HepG2 (cell line): ENCODE results near the gene ZNF524. TPM values are rescaled to one million over a fixed set of nuclear protein-coding genes. Genes with fewer than 3 reads are reported as not detected.

Experiments used
- HDAC1 ChIP-seq: sonication (generic); formaldehyde crosslinking; IDR thresholded peaks from 2 replicates; pipeline ENCODE4 v1.5.1; 2020; ENCODE audit warnings: mild to moderate bottlenecking, missing genetic modification reagents
- HHEX ChIP-seq: IDR thresholded peaks from 2 replicates; pipeline ENCODE4 v1.6.1; 2016; ENCODE audit warnings: control low read depth
- KAT2B ChIP-seq: fragments of 150-350 bp; IDR thresholded peaks from 2 replicates; pipeline ENCODE4 v1.6.1; 2014; ENCODE audit warnings: low read depth, low read length, borderline replicate concordance
- NR2C2 ChIP-seq: sonication (generic); formaldehyde crosslinking; IDR thresholded peaks from 2 replicates; pipeline ENCODE4 v1.4.0; 2020; ENCODE audit warnings: missing genetic modification reagents, mild to moderate bottlenecking, moderate library complexity, borderline replicate concordance
- NR2F6 ChIP-seq, 2 experiments: IDR thresholded peaks; 2 replicates each; pipeline ENCODE4 v1.6.1; 2016; ENCODE audit warnings: antibody characterized with exemption in 1 of 2, mild to moderate bottlenecking in 1 of 2
- SIN3B ChIP-seq: fragments of 150-350 bp; IDR thresholded peaks from 2 replicates; pipeline ENCODE4 v1.6.1; 2014; ENCODE audit warnings: low read length
- SP2 ChIP-seq: sonication (generic); formaldehyde crosslinking; IDR thresholded peaks from 2 replicates; pipeline ENCODE4 v1.5.1; 2020; ENCODE audit warnings: mild to moderate bottlenecking, missing genetic modification reagents
- THYN1 ChIP-seq: sonication (generic); formaldehyde crosslinking; IDR thresholded peaks from 2 replicates; pipeline ENCODE4 v1.8.1; 2023; ENCODE audit warnings: low read depth, mild to moderate bottlenecking, moderate library complexity, missing genetic modification reagents, borderline replicate concordance
- ZMYM2 ChIP-seq: sonication (generic); formaldehyde crosslinking; IDR thresholded peaks from 2 replicates; pipeline ENCODE4 v1.8.0; 2022; ENCODE audit warnings: mild to moderate bottlenecking, missing genetic modification reagents
- ZNF282 ChIP-seq: fragments of 450-650 bp; IDR thresholded peaks from 2 replicates; pipeline ENCODE4 v1.6.1; 2018; ENCODE audit not compliant: partially characterized antibody
- ZNF775 ChIP-seq: sonication (generic); formaldehyde crosslinking; IDR thresholded peaks from 2 replicates; pipeline ENCODE4 v1.4.0; 2020; ENCODE audit warnings: missing genetic modification reagents, mild to moderate bottlenecking, moderate library complexity, borderline replicate concordance
- polyA plus RNA-seq, 8 experiments: library from polyadenylated mRNA; depleted of rRNA in 3 of 8; stranded (reverse) in 7 of 8; unstranded in 1 of 8; fragments of >200 nt; fragmentation: Illumina TruSeq in 4 of 8; extraction: Trizol in 4 of 8; gene quantifications; 2 replicates each; pipeline versions ENCODE4 v1.2.1 to v1.2.3, GENCODE V29; 2011 to 2016; ENCODE audit warnings: low read depth in 4 of 8, missing spikeins in 1 of 8, mixed read lengths in 1 of 8; ENCODE audit not compliant: insufficient read depth in 1 of 8
- total RNA-seq, 5 experiments: library from RNA; depleted of rRNA; stranded (reverse); fragments of >200 nt; fragmentation: Illumina TruSeq; extraction: Trizol; gene quantifications; 2 replicates each; pipeline ENCODE4 v1.2.3, GENCODE V29; 2016; ENCODE audit warnings: low read depth in 1 of 5
- TF ChIP-seq, protein P1 (sequence below): sonication (generic); formaldehyde crosslinking; IDR thresholded peaks from 2 replicates; pipeline ENCODE4 v1.9.0; 2021; ENCODE audit warnings: missing genetic modification reagents, mild to moderate bottlenecking, borderline replicate concordance
- TF ChIP-seq, protein P2 (sequence below): sonication (generic); formaldehyde crosslinking; IDR thresholded peaks from 2 replicates; pipeline ENCODE4 v1.5.0; 2020; ENCODE audit warnings: mild to moderate bottlenecking, missing genetic modification reagents
- TF ChIP-seq, protein P3 (sequence below): sonication (generic); formaldehyde crosslinking; IDR thresholded peaks from 2 replicates; pipeline ENCODE4 v1.9.0; 2022; ENCODE audit warnings: low read depth, missing genetic modification reagents
- TF ChIP-seq, protein P4 (sequence below): sonication (generic); formaldehyde crosslinking; IDR thresholded peaks from 2 replicates; pipeline ENCODE4 v1.8.0; 2022; ENCODE audit warnings: mild to moderate bottlenecking, missing genetic modification reagents; ENCODE audit not compliant: insufficient replicate concordance
- TF ChIP-seq, protein P5 (sequence below): sonication (generic); formaldehyde crosslinking; IDR thresholded peaks from 2 replicates; pipeline ENCODE4 v1.4.0; 2020; ENCODE audit warnings: missing genetic modification reagents

The ZNF524 gene
- total and polyA plus RNA-seq, 2 of the 13 experiments (the other 11 are each of a cell fraction or from before 2014, with no cell fraction given) = 3.2 to 4.6 TPM

DNA sequence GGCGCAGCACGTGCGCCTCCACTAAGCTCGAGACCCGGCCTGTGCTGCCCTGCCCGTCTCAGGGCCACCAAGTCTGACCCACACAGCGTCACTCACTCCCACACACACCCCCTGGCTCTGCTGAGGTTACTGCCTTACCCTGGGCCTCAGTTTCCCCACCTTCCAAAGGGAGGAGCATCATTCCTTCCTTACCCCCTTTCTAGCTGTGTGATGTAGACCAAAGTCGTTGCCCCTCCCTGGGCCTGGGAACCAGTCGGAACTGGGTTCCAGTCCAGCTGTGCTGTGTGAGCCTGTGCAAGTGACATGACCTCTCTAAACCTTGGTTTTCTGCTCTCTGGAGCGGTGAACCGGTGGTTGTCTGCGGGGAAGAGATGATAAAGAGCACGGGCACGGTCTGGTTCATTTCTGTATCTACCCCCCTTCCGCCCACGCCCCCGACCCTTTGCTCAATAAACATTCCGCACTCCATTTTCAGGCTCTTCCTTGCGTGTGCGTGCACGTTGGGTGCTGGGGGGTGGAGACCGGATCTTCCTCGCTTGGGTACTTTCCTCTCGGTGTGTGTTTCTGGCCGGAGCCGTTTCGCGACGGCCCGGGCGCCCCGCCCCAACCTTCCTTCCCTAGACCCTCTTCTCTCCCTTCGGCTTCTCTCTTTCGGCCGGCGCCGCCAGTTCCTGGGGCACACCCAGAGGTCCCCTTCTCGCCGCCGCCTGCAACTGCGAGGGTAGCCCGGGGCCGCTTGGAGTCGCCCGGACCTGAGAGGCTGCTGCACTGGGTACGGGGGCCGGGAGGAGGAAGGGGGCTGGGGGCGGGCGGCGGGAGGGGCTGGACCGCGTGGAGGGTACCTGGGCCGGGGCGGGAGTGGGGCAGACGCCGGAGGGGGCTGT, 43.2 kb downstream of the ZNF524 start, which contains the start of gene ZNF581 (continued):
- TF ChIP-seq, protein P1, sequence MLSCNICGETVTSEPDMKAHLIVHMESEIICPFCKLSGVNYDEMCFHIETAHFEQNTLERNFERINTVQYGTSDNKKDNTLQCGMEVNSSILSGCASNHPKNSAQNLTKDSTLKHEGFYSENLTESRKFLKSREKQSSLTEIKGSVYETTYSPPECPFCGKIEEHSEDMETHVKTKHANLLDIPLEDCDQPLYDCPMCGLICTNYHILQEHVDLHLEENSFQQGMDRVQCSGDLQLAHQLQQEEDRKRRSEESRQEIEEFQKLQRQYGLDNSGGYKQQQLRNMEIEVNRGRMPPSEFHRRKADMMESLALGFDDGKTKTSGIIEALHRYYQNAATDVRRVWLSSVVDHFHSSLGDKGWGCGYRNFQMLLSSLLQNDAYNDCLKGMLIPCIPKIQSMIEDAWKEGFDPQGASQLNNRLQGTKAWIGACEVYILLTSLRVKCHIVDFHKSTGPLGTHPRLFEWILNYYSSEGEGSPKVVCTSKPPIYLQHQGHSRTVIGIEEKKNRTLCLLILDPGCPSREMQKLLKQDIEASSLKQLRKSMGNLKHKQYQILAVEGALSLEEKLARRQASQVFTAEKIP (CRISPR knock-in tag) = no peak
- TF ChIP-seq ZMYM2 (CRISPR knock-in tag) (no peak), ZNF282 (no peak), NR2C2 (CRISPR knock-in tag) (peak; percentile 67), HHEX (CRISPR knock-in tag) (no peak), ZNF775 (CRISPR knock-in tag) (peak; percentile 90), SP2 (CRISPR knock-in tag) (no peak), HDAC1 (CRISPR knock-in tag) (peak; percentile 88), THYN1 (CRISPR knock-in tag) (no peak), NR2F6 (IDR thresholded peaks at IDR 0.05) (no peak), NR2F6 (CRISPR knock-in tag; IDR thresholded peaks at IDR 0.05) (peak; percentile 43; the same call in 1 of the 2 replicates), KAT2B (no peak), SIN3B (peak; percentile 91)
- TF ChIP-seq, protein P2, sequence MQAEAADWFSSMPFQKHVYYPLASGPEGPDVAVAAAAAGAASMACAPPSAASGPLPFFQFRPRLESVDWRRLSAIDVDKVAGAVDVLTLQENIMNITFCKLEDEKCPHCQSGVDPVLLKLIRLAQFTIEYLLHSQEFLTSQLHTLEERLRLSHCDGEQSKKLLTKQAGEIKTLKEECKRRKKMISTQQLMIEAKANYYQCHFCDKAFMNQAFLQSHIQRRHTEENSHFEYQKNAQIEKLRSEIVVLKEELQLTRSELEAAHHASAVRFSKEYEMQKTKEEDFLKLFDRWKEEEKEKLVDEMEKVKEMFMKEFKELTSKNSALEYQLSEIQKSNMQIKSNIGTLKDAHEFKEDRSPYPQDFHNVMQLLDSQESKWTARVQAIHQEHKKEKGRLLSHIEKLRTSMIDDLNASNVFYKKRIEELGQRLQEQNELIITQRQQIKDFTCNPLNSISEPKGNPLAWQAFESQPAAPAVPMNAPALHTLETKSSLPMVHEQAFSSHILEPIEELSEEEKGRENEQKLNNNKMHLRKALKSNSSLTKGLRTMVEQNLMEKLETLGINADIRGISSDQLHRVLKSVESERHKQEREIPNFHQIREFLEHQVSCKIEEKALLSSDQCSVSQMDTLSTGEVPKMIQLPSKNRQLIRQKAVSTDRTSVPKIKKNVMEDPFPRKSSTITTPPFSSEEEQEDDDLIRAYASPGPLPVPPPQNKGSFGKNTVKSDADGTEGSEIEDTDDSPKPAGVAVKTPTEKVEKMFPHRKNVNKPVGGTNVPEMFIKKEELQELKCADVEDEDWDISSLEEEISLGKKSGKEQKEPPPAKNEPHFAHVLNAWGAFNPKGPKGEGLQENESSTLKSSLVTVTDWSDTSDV (CRISPR knock-in tag) = no peak
- TF ChIP-seq, protein P3, sequence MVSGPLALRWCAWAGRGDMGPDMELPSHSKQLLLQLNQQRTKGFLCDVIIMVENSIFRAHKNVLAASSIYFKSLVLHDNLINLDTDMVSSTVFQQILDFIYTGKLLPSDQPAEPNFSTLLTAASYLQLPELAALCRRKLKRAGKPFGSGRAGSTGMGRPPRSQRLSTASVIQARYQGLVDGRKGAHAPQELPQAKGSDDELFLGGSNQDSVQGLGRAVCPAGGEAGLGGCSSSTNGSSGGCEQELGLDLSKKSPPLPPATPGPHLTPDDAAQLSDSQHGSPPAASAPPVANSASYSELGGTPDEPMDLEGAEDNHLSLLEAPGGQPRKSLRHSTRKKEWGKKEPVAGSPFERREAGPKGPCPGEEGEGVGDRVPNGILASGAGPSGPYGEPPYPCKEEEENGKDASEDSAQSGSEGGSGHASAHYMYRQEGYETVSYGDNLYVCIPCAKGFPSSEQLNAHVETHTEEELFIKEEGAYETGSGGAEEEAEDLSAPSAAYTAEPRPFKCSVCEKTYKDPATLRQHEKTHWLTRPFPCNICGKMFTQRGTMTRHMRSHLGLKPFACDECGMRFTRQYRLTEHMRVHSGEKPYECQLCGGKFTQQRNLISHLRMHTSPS (CRISPR knock-in tag) = no peak
- TF ChIP-seq, protein P4, sequence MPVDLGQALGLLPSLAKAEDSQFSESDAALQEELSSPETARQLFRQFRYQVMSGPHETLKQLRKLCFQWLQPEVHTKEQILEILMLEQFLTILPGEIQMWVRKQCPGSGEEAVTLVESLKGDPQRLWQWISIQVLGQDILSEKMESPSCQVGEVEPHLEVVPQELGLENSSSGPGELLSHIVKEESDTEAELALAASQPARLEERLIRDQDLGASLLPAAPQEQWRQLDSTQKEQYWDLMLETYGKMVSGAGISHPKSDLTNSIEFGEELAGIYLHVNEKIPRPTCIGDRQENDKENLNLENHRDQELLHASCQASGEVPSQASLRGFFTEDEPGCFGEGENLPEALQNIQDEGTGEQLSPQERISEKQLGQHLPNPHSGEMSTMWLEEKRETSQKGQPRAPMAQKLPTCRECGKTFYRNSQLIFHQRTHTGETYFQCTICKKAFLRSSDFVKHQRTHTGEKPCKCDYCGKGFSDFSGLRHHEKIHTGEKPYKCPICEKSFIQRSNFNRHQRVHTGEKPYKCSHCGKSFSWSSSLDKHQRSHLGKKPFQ (CRISPR knock-in tag) = no peak
- TF ChIP-seq, protein P5, sequence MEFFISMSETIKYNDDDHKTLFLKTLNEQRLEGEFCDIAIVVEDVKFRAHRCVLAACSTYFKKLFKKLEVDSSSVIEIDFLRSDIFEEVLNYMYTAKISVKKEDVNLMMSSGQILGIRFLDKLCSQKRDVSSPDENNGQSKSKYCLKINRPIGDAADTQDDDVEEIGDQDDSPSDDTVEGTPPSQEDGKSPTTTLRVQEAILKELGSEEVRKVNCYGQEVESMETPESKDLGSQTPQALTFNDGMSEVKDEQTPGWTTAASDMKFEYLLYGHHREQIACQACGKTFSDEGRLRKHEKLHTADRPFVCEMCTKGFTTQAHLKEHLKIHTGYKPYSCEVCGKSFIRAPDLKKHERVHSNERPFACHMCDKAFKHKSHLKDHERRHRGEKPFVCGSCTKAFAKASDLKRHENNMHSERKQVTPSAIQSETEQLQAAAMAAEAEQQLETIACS (CRISPR knock-in tag) = 0 out of 2 replicates have a peak, but pooled peaks have one; percentile 22
